ENCODE data around the gene ST8SIA2.

DNA sequence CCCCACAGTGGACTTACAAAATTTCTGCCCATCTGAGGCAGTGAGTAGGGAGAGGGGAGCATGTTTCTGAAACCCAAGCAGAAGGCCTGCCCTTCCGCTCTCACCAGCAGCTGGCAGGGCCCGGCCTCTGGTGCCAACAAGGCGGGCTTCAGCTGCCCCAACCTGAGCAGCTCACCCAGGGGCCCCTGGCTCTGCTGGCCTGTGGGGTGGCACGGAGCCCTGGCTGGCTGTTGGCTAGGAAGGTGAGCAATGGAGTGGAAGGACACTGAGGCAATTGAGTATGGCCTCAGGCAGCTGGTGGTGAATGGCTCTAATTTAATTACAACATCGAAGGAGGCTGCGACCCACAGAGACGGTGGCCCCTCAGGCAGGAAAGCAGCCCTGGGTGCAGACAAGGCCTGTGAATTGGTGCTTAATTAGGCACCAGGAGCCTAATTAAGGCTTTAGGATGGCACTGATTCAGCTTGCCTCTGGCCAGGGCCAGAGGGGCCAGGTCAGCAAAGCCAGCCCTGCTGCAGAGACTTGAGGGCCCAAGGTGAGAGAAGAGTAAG, 60.9 kb downstream of the ST8SIA2 start:
- TF ChIP-seq, protein P1, sequence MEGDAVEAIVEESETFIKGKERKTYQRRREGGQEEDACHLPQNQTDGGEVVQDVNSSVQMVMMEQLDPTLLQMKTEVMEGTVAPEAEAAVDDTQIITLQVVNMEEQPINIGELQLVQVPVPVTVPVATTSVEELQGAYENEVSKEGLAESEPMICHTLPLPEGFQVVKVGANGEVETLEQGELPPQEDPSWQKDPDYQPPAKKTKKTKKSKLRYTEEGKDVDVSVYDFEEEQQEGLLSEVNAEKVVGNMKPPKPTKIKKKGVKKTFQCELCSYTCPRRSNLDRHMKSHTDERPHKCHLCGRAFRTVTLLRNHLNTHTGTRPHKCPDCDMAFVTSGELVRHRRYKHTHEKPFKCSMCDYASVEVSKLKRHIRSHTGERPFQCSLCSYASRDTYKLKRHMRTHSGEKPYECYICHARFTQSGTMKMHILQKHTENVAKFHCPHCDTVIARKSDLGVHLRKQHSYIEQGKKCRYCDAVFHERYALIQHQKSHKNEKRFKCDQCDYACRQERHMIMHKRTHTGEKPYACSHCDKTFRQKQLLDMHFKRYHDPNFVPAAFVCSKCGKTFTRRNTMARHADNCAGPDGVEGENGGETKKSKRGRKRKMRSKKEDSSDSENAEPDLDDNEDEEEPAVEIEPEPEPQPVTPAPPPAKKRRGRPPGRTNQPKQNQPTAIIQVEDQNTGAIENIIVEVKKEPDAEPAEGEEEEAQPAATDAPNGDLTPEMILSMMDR (IDR thresholded peaks at IDR 0.05) = no peak
- TF ChIP-seq POLR2A (IDR thresholded peaks at IDR 0.05) = no peak
